HG03175 (cell line): ENCODE data around the gene P2RX3.
"Not testable (repeated sequence)": the region's sequence is repeated elsewhere in the genome, so short reads cannot be mapped to it uniquely, and the experiment has no call there.

Experiments used
- ATAC-seq: cut with Tn5 transposase; IDR thresholded peaks from one replicate; pipeline ENCODE4 v1.9.1; 2021; ENCODE audit warnings: mild to moderate bottlenecking, moderate library complexity; ENCODE audit not compliant: unreplicated experiment

Gene P2RX3

GRCh38 chr11:57338142-57338541 lies at the start of gene P2RX3:
TSS of gene P2RX3 (plus strand) at chr11:57338352. CDS start at chr11:57338551, 199 bp downstream.
- no peak for ATAC-seq

GRCh38 chr11:57288771-57289579 lies 49.2 kb upstream of the P2RX3 start:
- no peak for ATAC-seq

- no peak for ATAC-seq
Observed at GRCh38 chr11:57290288-57290687, 47.9 kb upstream of the P2RX3 start.

GRCh38 chr11:57294225-57295131 lies 43.7 kb upstream of the P2RX3 start:
- no peak for ATAC-seq

GRCh38 chr11:57296205-57296604 lies 41.9 kb upstream of the P2RX3 start:
- ATAC-seq, result not testable (repeated sequence)

- ATAC-seq, result no peak
Observed at GRCh38 chr11:57297221-57297620, 40.9 kb upstream of the P2RX3 start.

GRCh38 chr11:57299150-57299737 lies 38.9 kb upstream of the P2RX3 start:
- no peak for ATAC-seq

- no peak for ATAC-seq
Observed at GRCh38 chr11:57300785-57301184, 37.4 kb upstream of the P2RX3 start.

- no peak for ATAC-seq
Observed at GRCh38 chr11:57301711-57302423, 36.3 kb upstream of the P2RX3 start.

- no peak for ATAC-seq
Observed at GRCh38 chr11:57302489-57302888, 35.7 kb upstream of the P2RX3 start.

GRCh38 chr11:57303280-57303989 lies 34.7 kb upstream of the P2RX3 start:
- no peak for ATAC-seq

- ATAC-seq, result no peak
Observed at GRCh38 chr11:57303990-57304579, 34.1 kb upstream of the P2RX3 start.

- ATAC-seq, result no peak
Observed at GRCh38 chr11:57305523-57305922, 32.6 kb upstream of the P2RX3 start.

GRCh38 chr11:57306161-57306876 lies 31.8 kb upstream of the P2RX3 start:
- no peak for ATAC-seq

- no peak for ATAC-seq
Observed at GRCh38 chr11:57306940-57307565, 31.1 kb upstream of the P2RX3 start.

GRCh38 chr11:57307666-57308270 lies 30.4 kb upstream of the P2RX3 start:
- ATAC-seq, result no peak

- no peak for ATAC-seq
Observed at GRCh38 chr11:57308426-57309060, 29.6 kb upstream of the P2RX3 start.
